Heart left ventricle (tissue), 16 donors: ENCODE results near the gene PLD2. TPM values are rescaled to one million over a fixed set of nuclear protein-coding genes. Genes with fewer than 3 reads are reported as not detected.

Experiments
- ATAC-seq, 4 donors: fragments of 200-7000 bp; cut with Tn5 transposase; one replicate each; pipeline ENCODE4 v1.9.1; 2020 to 2022; ENCODE audit warnings: moderate library complexity in 4 of 4, mild to moderate bottlenecking in 3 of 4, moderate number of reproducible peaks in 1 of 4
- DNase-seq, 5 donors: peaks; one replicate each; pipeline ENCODE4 v3.0.0-alpha.2; 2020
- H3K27ac ChIP-seq, 12 donors: fragments of 200-600 bp; sonication (generic) in 4 of 12; one replicate each; pipeline versions ENCODE4 v1.5.0 to v1.8.0; 2016 to 2022; ENCODE audit warnings: mild to moderate bottlenecking in 2 of 12
- H3K27me3 ChIP-seq, 9 donors: fragments of 200-600 bp; sonication (generic) in 2 of 9; one replicate each; pipeline versions ENCODE4 v1.5.1 to v1.8.0; 2016 to 2022; ENCODE audit warnings: mild to moderate bottlenecking in 3 of 9
- H3K36me3 ChIP-seq, 9 donors: fragments of 200-600 bp; sonication (generic) in 2 of 9; one replicate each; pipeline versions ENCODE4 v1.5.0 to v1.8.0; 2018 to 2022; ENCODE audit warnings: mild to moderate bottlenecking in 2 of 9
- H3K4me1 ChIP-seq, 12 donors: fragments of 200-600 bp; sonication (generic) in 4 of 12; one replicate each; pipeline versions ENCODE4 v1.5.0 to v1.8.0; 2016 to 2022; ENCODE audit warnings: mild to moderate bottlenecking in 3 of 12
- H3K4me3 ChIP-seq, 12 donors: fragments of 200-600 bp; sonication (generic) in 4 of 12; one replicate each; pipeline versions ENCODE4 v1.5.0 to v1.8.0; 2017 to 2022; ENCODE audit warnings: mild to moderate bottlenecking in 9 of 12, moderate library complexity in 4 of 12
- H3K9me3 ChIP-seq, 12 donors: fragments of 200-600 bp; sonication (generic) in 4 of 12; one replicate each; pipeline versions ENCODE4 v1.5.0 to v1.8.0; 2016 to 2022; ENCODE audit warnings: mild to moderate bottlenecking in 1 of 12
- CTCF ChIP-seq, 12 donors: fragments of 200-600 bp; sonication (generic) in 4 of 12; IDR thresholded peaks; one replicate each; pipeline versions ENCODE4 v1.5.0 to v1.8.0; 2018 to 2022; ENCODE audit warnings: antibody characterized with exemption in 12 of 12, mild to moderate bottlenecking in 5 of 12
- POLR2A ChIP-seq, 2 donors: fragments of 450-650 bp; IDR thresholded peaks; one replicate each; pipeline ENCODE4 v1.6.1; 2017; ENCODE audit warnings: antibody characterized with exemption in 2 of 2, mild to moderate bottlenecking in 2 of 2, moderate library complexity in 2 of 2
- WGBS, 4 donors: extraction: QIAGEN DNeasy Blood & Tissue Kit in 2 of 4; methylation state at CpG; one replicate each; pipeline versions ENCODE4 v1.1.5 to v1.1.7; 2013 to 2018; 5-methylcytosine and 5-hydroxymethylcytosine counted together
- intact Hi-C, 10 donors: fragments of 100-400 bp; cut with DNase I; formaldehyde crosslinking; loops; one replicate each; pipeline versions ENCODE4 v1.11.1 to v1.14.2; 2022
- polyA plus RNA-seq, 2 donors: library from polyadenylated mRNA; stranded (reverse); fragments of 200-250 nt; gene quantifications; one replicate each; pipeline ENCODE4 v1.2.3, GENCODE V29; 2013
- total RNA-seq, 9 donors: library from RNA; depleted of rRNA in 2 of 9; stranded (reverse); fragments of >200 nt in 2 of 9; fragmentation: NEBNext Ultra II Directional in 3 of 9; extraction: Animal tissue kit (Norgen Biotek cat#: 25700) in 3 of 9; gene quantifications; one replicate each; pipeline versions ENCODE4 v1.1.0 to v1.2.4, GENCODE V29; 2016 to 2023
- donor health status: ischemic (EF 13 %, LVEDD 7.1; RV severe dilation, severe dysfunction).
- donor health status: healthy with polysubstance abuse.
- donor health status: DM: no; HTN: yes; CAD: no.
- donor health status: DM: no; HTN: no; CAD: no.
- donor health status: ischemic (EF 25% LVEDD 6.9; RV normal size, moderate dysfunction).
- donor health status: ischemic (EF 25% LVEDD 5.7; RV mildly dilated, moderate dysfunction).
- donor health status: healthy.
- donor health status: DM: yes; HTN: yes; CAD: no.
- donor health status: ischemic (EF 35%, LVEDD 5.7; RV mildly dilated, moderate dysfunction).
- donor health status: nonischemic (EF 11% LVEDD 7.7; RV severe dilation, severe dysfunction).
- donor health status: DM: yes; HTN: yes; CAD: no.
- donor health status: PGD.
- donor health status: ischemic (EF 29% LVEDD 5.4; RV normal size, mild dysfunction).
- donor health status: nonischemic (EF 23%, LVEDD 6.1; RV moderate dilation, normal function).

PLD2 gene
- total and polyA plus RNA-seq, 11 donors: 5.3 to 17.9 (median 8.5) TPM

- Histone ChIP-seq H3K27ac (no peak within 1 kb of the TSS), H3K27me3 (no peaks in the 10 kb centered on the region), H3K4me1 (peaks cover 0 to 11% (median 6%) of the 10 kb centered on the region in 12 donors), H3K9me3 (no peaks in the 10 kb centered on the region), H3K4me3 (no peak within 1 kb of the TSS), H3K36me3 (peaks cover 0 to 25% (median 21%) of the 10 kb centered on the region in 9 donors)
- intact Hi-C loops: no loop called here
- TF ChIP-seq CTCF (IDR thresholded peaks at IDR 0.05) (no peak), POLR2A (IDR thresholded peaks at IDR 0.05) (no peak)
- WGBS, 4 donors: 78 to 86% (median 81%) methylated on average over 9 of the region's 9 CpGs
- DNase-seq (peak in 1 of 5 donors; percentile 24), ATAC-seq (no peak)
Measured at GRCh38 chr17:4802228-4802627, 4.7 kb upstream of the PLD2 start, which contains the start of gene C17orf114. Gene C17orf114, minus strand, starts transcription at chr17:4802328.

- no peaks in the 10 kb centered on the region for H3K27me3 ChIP-seq
- H3K4me1 ChIP-seq: peaks cover 6 to 27% (median 16%) of the 10 kb centered on the region in 12 donors
- peak overlapping the region; percentile 41 to 100 (median 86) for H3K4me3 ChIP-seq
- WGBS, 4 donors: 4 to 7% (median 5%) methylated on average over 14 to 16 of the region's 16 CpGs
- no peak for ATAC-seq
- no peak for DNase-seq
- H3K36me3 ChIP-seq: peaks cover 0 to 24% (median 9%) of the 10 kb centered on the region in 9 donors
- H3K27ac ChIP-seq: peak overlapping the region in 7 of 12 donors; percentile 49 to 92 (median 73)
- TF ChIP-seq CTCF (IDR thresholded peaks at IDR 0.05): no peak
- TF ChIP-seq POLR2A (IDR thresholded peaks at IDR 0.05): no peak
- H3K9me3 ChIP-seq: no peaks in the 10 kb centered on the region
- intact Hi-C loops: loop anchor here in 2 of 10 donors (2.0 to 5.0 kb wide), 2 partner anchors 26 to 76 kb away; partner anchors contain the start of gene MINK1 (in 1 of the 2)
Measured at GRCh38 chr17:4806456-4806776, 536 bp upstream of the PLD2 start.

- H3K36me3 ChIP-seq: peaks cover 0 to 28% (median 13%) of the 10 kb centered on the region in 9 donors
- ATAC-seq (peak in 2 of 4 donors; percentile 1 to 11), DNase-seq (peak in 1 of 5 donors; percentile 64)
- no peaks in the 10 kb centered on the region for H3K27me3 ChIP-seq
- 33 to 39% (median 36%) methylated on average over 29 to 32 of the region's 32 CpGs for WGBS, 4 donors
- H3K27ac ChIP-seq: peak overlapping the region in 9 of 12 donors; percentile 3 to 92 (median 85)
- H3K4me3 ChIP-seq: peak overlapping the region; percentile 69 to 100 (median 86)
- TF ChIP-seq CTCF (IDR thresholded peaks at IDR 0.05) (no peak), POLR2A (IDR thresholded peaks at IDR 0.05) (no peak)
- H3K9me3 ChIP-seq: no peaks in the 10 kb centered on the region
- intact Hi-C loops: loop anchor here in 2 of 10 donors (2.0 to 5.0 kb wide), 2 partner anchors 25 to 75 kb away; partner anchors contain the start of gene MINK1 (in 1 of the 2)
- peaks cover 6 to 28% (median 16%) of the 10 kb centered on the region in 12 donors for H3K4me1 ChIP-seq
Measured at GRCh38 chr17:4807605-4808377, 839 bp downstream of the PLD2 start.

GRCh38 chr17:4808378-4808767 is 1.4 kb downstream of the PLD2 start:
- H3K4me1 ChIP-seq: peaks cover 6 to 32% (median 16%) of the 10 kb centered on the region in 12 donors
- DNase-seq (peak; percentile 59 to 65 (median 64)), ATAC-seq (peak; percentile 10 to 59 (median 29))
- intact Hi-C loops: loop anchor here in 1 of 10 donors (5.0 kb wide), 1 partner anchor 74 kb away; no protein-coding TSS in a partner anchor
- TF ChIP-seq CTCF (IDR thresholded peaks at IDR 0.05) (no peak), POLR2A (IDR thresholded peaks at IDR 0.05) (no peak)
- peaks cover 0 to 28% (median 13%) of the 10 kb centered on the region in 9 donors for H3K36me3 ChIP-seq
- no peaks in the 10 kb centered on the region for H3K27me3 ChIP-seq
- 46 to 59% (median 53%) methylated on average over 6 of the region's 6 CpGs for WGBS, 4 donors
- H3K27ac ChIP-seq: peak overlapping the region in 8 of 12 donors; percentile 3 to 92 (median 40)
- peak overlapping the region in 7 of 12 donors; percentile 69 to 100 (median 86) for H3K4me3 ChIP-seq
- no peaks in the 10 kb centered on the region for H3K9me3 ChIP-seq
